ENCODE measurements around the gene TKT.

DNA sequence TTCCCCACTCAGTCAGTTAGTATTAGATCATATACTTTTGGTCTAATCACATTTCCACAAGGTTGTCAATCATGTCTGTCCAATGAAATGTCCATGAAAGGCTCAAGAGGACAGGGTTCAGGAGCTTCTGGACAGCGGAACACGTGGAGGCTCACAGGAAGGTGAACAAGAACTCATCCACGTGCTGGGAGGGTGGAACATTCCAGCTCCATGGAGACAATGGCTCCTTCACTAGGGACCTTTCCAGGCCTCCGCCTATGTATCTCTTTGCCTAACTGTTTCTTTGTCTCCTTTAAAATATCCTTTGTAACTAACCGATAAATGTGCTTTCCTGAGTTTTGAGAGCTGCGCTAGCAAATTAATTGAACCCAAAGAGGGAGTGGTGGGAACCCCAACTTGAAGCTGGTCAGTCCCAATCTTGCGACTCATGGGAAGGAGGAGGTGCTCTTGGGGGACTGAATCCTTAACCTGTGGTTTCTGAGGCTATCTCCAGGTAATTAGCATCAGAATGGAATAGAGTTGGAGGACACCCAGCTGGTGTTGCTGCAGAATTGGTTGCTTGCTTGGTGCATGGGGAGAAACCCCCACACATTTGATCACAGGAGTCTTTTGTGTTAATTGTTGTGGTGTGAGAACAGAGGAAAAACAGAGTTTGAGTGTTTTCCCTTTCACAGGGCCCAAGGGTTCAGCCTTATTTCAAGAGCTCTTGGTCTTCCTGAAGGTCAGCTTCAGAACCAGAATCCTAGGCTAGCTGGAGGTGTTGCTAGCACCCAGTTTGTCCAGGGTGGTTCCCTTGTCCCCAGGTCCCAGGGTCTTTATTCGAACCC lies 3.0 kb upstream of the TKT start:
- TF ChIP-seq, protein P1, sequence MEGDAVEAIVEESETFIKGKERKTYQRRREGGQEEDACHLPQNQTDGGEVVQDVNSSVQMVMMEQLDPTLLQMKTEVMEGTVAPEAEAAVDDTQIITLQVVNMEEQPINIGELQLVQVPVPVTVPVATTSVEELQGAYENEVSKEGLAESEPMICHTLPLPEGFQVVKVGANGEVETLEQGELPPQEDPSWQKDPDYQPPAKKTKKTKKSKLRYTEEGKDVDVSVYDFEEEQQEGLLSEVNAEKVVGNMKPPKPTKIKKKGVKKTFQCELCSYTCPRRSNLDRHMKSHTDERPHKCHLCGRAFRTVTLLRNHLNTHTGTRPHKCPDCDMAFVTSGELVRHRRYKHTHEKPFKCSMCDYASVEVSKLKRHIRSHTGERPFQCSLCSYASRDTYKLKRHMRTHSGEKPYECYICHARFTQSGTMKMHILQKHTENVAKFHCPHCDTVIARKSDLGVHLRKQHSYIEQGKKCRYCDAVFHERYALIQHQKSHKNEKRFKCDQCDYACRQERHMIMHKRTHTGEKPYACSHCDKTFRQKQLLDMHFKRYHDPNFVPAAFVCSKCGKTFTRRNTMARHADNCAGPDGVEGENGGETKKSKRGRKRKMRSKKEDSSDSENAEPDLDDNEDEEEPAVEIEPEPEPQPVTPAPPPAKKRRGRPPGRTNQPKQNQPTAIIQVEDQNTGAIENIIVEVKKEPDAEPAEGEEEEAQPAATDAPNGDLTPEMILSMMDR (IDR thresholded peaks at IDR 0.05; ENCODE audit: low read depth, low read length, missing input control), result no peak
- TF ChIP-seq, protein P2, sequence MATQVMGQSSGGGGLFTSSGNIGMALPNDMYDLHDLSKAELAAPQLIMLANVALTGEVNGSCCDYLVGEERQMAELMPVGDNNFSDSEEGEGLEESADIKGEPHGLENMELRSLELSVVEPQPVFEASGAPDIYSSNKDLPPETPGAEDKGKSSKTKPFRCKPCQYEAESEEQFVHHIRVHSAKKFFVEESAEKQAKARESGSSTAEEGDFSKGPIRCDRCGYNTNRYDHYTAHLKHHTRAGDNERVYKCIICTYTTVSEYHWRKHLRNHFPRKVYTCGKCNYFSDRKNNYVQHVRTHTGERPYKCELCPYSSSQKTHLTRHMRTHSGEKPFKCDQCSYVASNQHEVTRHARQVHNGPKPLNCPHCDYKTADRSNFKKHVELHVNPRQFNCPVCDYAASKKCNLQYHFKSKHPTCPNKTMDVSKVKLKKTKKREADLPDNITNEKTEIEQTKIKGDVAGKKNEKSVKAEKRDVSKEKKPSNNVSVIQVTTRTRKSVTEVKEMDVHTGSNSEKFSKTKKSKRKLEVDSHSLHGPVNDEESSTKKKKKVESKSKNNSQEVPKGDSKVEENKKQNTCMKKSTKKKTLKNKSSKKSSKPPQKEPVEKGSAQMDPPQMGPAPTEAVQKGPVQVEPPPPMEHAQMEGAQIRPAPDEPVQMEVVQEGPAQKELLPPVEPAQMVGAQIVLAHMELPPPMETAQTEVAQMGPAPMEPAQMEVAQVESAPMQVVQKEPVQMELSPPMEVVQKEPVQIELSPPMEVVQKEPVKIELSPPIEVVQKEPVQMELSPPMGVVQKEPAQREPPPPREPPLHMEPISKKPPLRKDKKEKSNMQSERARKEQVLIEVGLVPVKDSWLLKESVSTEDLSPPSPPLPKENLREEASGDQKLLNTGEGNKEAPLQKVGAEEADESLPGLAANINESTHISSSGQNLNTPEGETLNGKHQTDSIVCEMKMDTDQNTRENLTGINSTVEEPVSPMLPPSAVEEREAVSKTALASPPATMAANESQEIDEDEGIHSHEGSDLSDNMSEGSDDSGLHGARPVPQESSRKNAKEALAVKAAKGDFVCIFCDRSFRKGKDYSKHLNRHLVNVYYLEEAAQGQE (IDR thresholded peaks at IDR 0.05), result no peak
- TF ChIP-seq RAD21 (IDR thresholded peaks at IDR 0.05) (no peak), TAF1 (conservative IDR thresholded peaks at IDR 0.05) (no peak), RXRA (IDR thresholded peaks at IDR 0.05) (no peak), SP1 (IDR thresholded peaks at IDR 0.05) (no peak), JUND (IDR thresholded peaks at IDR 0.05) (no peak), EGR1 (IDR thresholded peaks at IDR 0.05; ENCODE audit: low read depth in 2 of 2) (no peak), FOXA1 (IDR thresholded peaks at IDR 0.05) (no peak), YY1 (IDR thresholded peaks at IDR 0.05) (no peak)
- TF ChIP-seq, protein P3, sequence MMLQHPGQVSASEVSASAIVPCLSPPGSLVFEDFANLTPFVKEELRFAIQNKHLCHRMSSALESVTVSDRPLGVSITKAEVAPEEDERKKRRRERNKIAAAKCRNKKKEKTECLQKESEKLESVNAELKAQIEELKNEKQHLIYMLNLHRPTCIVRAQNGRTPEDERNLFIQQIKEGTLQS (IDR thresholded peaks at IDR 0.05), result no peak
- TF ChIP-seq, protein P4, sequence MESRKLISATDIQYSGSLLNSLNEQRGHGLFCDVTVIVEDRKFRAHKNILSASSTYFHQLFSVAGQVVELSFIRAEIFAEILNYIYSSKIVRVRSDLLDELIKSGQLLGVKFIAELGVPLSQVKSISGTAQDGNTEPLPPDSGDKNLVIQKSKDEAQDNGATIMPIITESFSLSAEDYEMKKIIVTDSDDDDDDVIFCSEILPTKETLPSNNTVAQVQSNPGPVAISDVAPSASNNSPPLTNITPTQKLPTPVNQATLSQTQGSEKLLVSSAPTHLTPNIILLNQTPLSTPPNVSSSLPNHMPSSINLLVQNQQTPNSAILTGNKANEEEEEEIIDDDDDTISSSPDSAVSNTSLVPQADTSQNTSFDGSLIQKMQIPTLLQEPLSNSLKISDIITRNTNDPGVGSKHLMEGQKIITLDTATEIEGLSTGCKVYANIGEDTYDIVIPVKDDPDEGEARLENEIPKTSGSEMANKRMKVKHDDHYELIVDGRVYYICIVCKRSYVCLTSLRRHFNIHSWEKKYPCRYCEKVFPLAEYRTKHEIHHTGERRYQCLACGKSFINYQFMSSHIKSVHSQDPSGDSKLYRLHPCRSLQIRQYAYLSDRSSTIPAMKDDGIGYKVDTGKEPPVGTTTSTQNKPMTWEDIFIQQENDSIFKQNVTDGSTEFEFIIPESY (IDR thresholded peaks at IDR 0.05), result no peak
- TF ChIP-seq, protein P5, sequence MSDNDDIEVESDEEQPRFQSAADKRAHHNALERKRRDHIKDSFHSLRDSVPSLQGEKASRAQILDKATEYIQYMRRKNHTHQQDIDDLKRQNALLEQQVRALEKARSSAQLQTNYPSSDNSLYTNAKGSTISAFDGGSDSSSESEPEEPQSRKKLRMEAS (IDR thresholded peaks at IDR 0.05), result no peak

All from liver (tissue), 3 donors.